Spleen (tissue), 11 donors: ENCODE measurements around the gene SEC24A. TPM values are rescaled to one million over a fixed set of nuclear protein-coding genes. Genes with fewer than 3 reads are reported as not detected.

Experiments used
- DNase-seq: peaks from one replicate; pipeline ENCODE4 v3.0.0-alpha.2; 2020
- H3K27ac ChIP-seq, 8 donors: fragments of 200-600 bp; sonication (generic) in 7 of 8; 1 replicate in 4 of 8; 2 replicates in 4 of 8; pipeline versions ENCODE4 v1.5.0 to v1.8.0; 2016 to 2021; ENCODE audit warnings: inconsistent platforms in 4 of 8, mild to moderate bottlenecking in 4 of 8, moderate library complexity in 1 of 8
- H3K27me3 ChIP-seq, 7 donors: fragments of 200-600 bp; sonication (generic) in 6 of 7; replicated peaks in 1 of 7; 1 replicate in 4 of 7; 2 replicates in 3 of 7; pipeline versions ENCODE4 v1.5.0 to v1.8.0; 2016 to 2021; ENCODE audit warnings: inconsistent platforms in 3 of 7, mild to moderate bottlenecking in 1 of 7
- H3K36me3 ChIP-seq, 6 donors: fragments of 200-600 bp; sonication (generic) in 5 of 6; 1 replicate in 4 of 6; 2 replicates in 2 of 6; pipeline versions ENCODE4 v1.5.0 to v1.8.0; 2016 to 2021; ENCODE audit warnings: inconsistent platforms in 2 of 6
- H3K4me1 ChIP-seq, 6 donors: fragments of 200-600 bp; sonication (generic) in 5 of 6; 1 replicate in 3 of 6; 2 replicates in 3 of 6; pipeline versions ENCODE4 v1.5.0 to v1.8.0; 2016 to 2021; ENCODE audit warnings: inconsistent platforms in 3 of 6
- H3K4me3 ChIP-seq, 8 donors: fragments of 200-600 bp; sonication (generic) in 7 of 8; 1 replicate in 4 of 8; 2 replicates in 4 of 8; pipeline versions ENCODE4 v1.5.0 to v1.8.0; 2016 to 2021; ENCODE audit warnings: inconsistent platforms in 4 of 8, mild to moderate bottlenecking in 4 of 8, moderate library complexity in 2 of 8
- H3K9me3 ChIP-seq, 8 donors: fragments of 200-600 bp; sonication (generic) in 7 of 8; 1 replicate in 4 of 8; 2 replicates in 4 of 8; pipeline versions ENCODE4 v1.5.0 to v1.8.0; 2016 to 2021; ENCODE audit warnings: inconsistent platforms in 4 of 8
- POLR2A ChIP-seq, 3 donors: fragments of 450-650 bp; IDR thresholded peaks; one replicate each; pipeline ENCODE4 v1.5.1; 2017; ENCODE audit warnings: antibody characterized with exemption in 3 of 3, mild to moderate bottlenecking in 1 of 3
- POLR2AphosphoS5 ChIP-seq, 3 donors: sonication (generic); formaldehyde crosslinking; IDR thresholded peaks; one replicate each; pipeline ENCODE4 v1.5.1; 2017; ENCODE audit warnings: antibody characterized with exemption in 3 of 3
- WGBS, 5 donors: extraction: QIAGEN DNeasy Blood & Tissue Kit in 3 of 5; methylation state at CpG; one replicate each; pipeline versions ENCODE4 v1.1.5 to v1.1.7; 2013 to 2018; 5-methylcytosine and 5-hydroxymethylcytosine counted together
- intact Hi-C: fragments of 100-400 bp; cut with DNase I; formaldehyde crosslinking; loops from one replicate; pipeline ENCODE4 v1.15.0; 2023; ENCODE audit warnings: low total_unique reads
- polyA plus RNA-seq, 3 donors: library from polyadenylated mRNA; stranded (reverse); fragments of 200-250 nt; gene quantifications; one replicate each; pipeline ENCODE4 v1.2.1, GENCODE V29; 2013
- total RNA-seq, 7 donors: library from RNA; depleted of rRNA in 3 of 7; stranded (reverse); fragments of >200 nt in 3 of 7; fragmentation: NEBNext Ultra II Directional in 4 of 7; extraction: Animal tissue kit (Norgen Biotek cat#: 25700) in 4 of 7; gene quantifications; one replicate each; pipeline versions ENCODE4 v1.1.0 to v1.2.1, GENCODE V29; 2016 to 2021
- TF ChIP-seq, protein P1 (sequence below), 11 experiments: fragments of 200-600 bp in 7 of 11; fragments of 450-650 bp in 4 of 11; sonication (generic) in 4 of 11; IDR thresholded peaks in 8 of 11; conservative IDR thresholded peaks in 3 of 11; 1 replicate in 7 of 11; 2 replicates in 4 of 11; pipeline versions ENCODE4 v1.4.0 to v1.8.0; 2016 to 2021; ENCODE audit warnings: antibody characterized with exemption in 11 of 11, inconsistent platforms in 4 of 11, mild to moderate bottlenecking in 1 of 11
- donor health status: healthy with polysubstance abuse.
- donor health status: DM: no; HTN: no; CAD: no; lungs with moderate emphysema.
- donor health status: DM: no; HTN: no; CAD: no.
- donor health status: Bipolar disorder and iron deficiency.
- donor health status: healthy.
- donor health status: DM: no; HTN: no; CAD: no.
- donor health status: DM: yes; HTN: yes; CAD: no.

Gene SEC24A
- total and polyA plus RNA-seq, 10 donors = 2.3 to 36.3 (median 25.1) TPM

- TF ChIP-seq, protein P1, sequence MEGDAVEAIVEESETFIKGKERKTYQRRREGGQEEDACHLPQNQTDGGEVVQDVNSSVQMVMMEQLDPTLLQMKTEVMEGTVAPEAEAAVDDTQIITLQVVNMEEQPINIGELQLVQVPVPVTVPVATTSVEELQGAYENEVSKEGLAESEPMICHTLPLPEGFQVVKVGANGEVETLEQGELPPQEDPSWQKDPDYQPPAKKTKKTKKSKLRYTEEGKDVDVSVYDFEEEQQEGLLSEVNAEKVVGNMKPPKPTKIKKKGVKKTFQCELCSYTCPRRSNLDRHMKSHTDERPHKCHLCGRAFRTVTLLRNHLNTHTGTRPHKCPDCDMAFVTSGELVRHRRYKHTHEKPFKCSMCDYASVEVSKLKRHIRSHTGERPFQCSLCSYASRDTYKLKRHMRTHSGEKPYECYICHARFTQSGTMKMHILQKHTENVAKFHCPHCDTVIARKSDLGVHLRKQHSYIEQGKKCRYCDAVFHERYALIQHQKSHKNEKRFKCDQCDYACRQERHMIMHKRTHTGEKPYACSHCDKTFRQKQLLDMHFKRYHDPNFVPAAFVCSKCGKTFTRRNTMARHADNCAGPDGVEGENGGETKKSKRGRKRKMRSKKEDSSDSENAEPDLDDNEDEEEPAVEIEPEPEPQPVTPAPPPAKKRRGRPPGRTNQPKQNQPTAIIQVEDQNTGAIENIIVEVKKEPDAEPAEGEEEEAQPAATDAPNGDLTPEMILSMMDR (IDR thresholded peaks at IDR 0.05 in 8 of 11, conservative IDR thresholded peaks at IDR 0.05 in 3 of 11) = no peak
- no peak for TF ChIP-seq POLR2AphosphoS5 (IDR thresholded peaks at IDR 0.05)
- no peak for TF ChIP-seq POLR2A (IDR thresholded peaks at IDR 0.05)
- H3K27me3 ChIP-seq = no peaks in the 10 kb centered on the region
- peaks cover 0 to 28% (median 22%) of the 10 kb centered on the region in 6 donors for H3K4me1 ChIP-seq
- 34 to 69% (median 53%) methylated on average over 3 of the region's 3 CpGs for WGBS, 5 donors
- no peak overlapping the region for H3K4me3 ChIP-seq
- intact Hi-C loops = loop anchor here (10.0 kb wide), 1 partner anchor 558 kb away; the partner anchor contains the start of gene SKP1
- no peaks in the 10 kb centered on the region for H3K9me3 ChIP-seq
- no peaks in the 10 kb centered on the region for H3K36me3 ChIP-seq
- no peak overlapping the region for H3K27ac ChIP-seq
- no peak for DNase-seq
Observed at GRCh38 chr5:134732819-134733218, 84.2 kb downstream of the SEC24A start.

DNA sequence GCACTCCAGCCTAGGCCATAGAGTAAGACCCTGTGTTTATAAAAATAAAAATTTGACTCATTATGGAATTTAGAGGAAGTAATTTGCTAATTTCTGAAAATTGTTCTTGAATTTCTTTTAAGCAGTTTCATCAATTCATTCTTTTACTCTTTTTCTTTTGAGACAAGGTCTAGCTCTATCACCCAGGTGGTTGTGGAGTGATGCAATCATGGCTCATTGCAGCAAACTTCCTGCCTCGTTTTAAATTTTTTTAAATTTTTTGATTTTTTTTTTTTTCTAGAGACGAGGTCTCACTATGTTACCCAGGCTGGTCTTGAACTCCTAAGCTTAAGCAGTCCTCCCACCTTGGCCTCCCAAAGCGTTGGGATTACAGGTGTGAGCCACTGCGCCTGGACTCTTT, 86.7 kb downstream of the SEC24A start:
- H3K4me3 ChIP-seq = no peak overlapping the region
- peaks cover 8 to 46% (median 36%) of the 10 kb centered on the region in 6 donors for H3K4me1 ChIP-seq
- peak overlapping the region in 2 of 8 donors; percentile 54 to 92 for H3K27ac ChIP-seq
- TF ChIP-seq POLR2A (IDR thresholded peaks at IDR 0.05) = no peak
- TF ChIP-seq, protein P1 (IDR thresholded peaks at IDR 0.05 in 8 of 11, conservative IDR thresholded peaks at IDR 0.05 in 3 of 11) = no peak
- TF ChIP-seq POLR2AphosphoS5 (IDR thresholded peaks at IDR 0.05) = no peak
- no peaks in the 10 kb centered on the region for H3K27me3 ChIP-seq
- WGBS, 5 donors = 54 to 68% (median 57%) methylated on average over 4 of the region's 4 CpGs
- H3K36me3 ChIP-seq = no peaks in the 10 kb centered on the region
- no peaks in the 10 kb centered on the region for H3K9me3 ChIP-seq
- intact Hi-C loops = loop anchor here (10.0 kb wide), 1 partner anchor 560 kb away; the partner anchor contains the start of gene SKP1
- no peak for DNase-seq

DNA sequence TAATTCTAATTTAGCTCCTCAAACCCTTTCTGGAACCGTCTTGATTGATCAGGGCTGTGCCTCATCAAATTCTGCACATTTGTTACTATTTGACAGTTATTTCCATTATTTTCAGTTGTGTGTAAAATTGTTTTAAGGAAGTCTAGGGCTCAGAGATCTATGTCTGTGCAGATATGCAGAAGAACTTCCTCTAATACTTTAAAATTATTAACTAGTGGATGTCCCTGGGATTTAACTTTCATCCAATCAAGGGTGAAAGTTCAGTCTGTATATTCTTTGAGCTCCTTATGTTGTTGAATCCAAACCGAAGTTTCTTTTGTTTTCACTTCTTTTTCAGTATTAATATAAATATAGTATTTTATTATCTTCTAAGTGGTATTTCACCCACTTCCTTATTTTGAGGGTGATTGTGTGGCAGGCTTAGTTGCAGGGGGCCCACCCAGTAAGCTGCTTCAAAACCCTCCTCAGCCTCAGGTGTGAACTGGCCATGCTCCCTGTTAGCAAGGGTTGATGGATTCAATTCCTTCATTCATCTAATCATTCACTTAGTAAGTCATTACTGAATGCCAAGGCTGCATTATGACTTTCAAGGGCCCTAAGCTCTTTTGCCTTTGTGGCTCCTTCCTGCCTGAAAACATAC, 87.7 kb downstream of the SEC24A start:
- Histone ChIP-seq H3K27ac (peak overlapping the region in 6 of 8 donors; percentile 20 to 94 (median 57)), H3K36me3 (peaks cover 0 to 9% (median under 1%) of the 10 kb centered on the region in 6 donors), H3K4me3 (no peak overlapping the region), H3K9me3 (no peaks in the 10 kb centered on the region), H3K27me3 (no peaks in the 10 kb centered on the region), H3K4me1 (peaks cover 8 to 56% (median 45%) of the 10 kb centered on the region in 6 donors)
- TF ChIP-seq, protein P1 (IDR thresholded peaks at IDR 0.05 in 8 of 11, conservative IDR thresholded peaks at IDR 0.05 in 3 of 11) = no peak
- TF ChIP-seq POLR2AphosphoS5 (IDR thresholded peaks at IDR 0.05) = no peak
- TF ChIP-seq POLR2A (IDR thresholded peaks at IDR 0.05) = no peak
- intact Hi-C loops = loop anchor here (10.0 kb wide), 1 partner anchor 561 kb away; the partner anchor contains the start of gene SKP1
- 30 to 49% (median 39%) methylated on average over 2 of the region's 2 CpGs for WGBS, 5 donors
- no peak for DNase-seq
